CD14-positive monocyte (primary cell): ENCODE measurements around the gene AGAP1. TPM values are rescaled to one million over a fixed set of nuclear protein-coding genes. Genes with fewer than 3 reads are reported as not detected.
"Not testable (repeated sequence)": the region's sequence is repeated elsewhere in the genome, so short reads cannot be mapped to it uniquely, and the experiment has no call there.

Experiments used
- DNase-seq, 3 donors: peaks; one replicate each; pipeline ENCODE4 v3.0.0-alpha.2; 2011 to 2022
- H2AFZ ChIP-seq: 2 replicates; pipeline ENCODE4 v1.6.0; 2012; ENCODE audit warnings: mild to moderate bottlenecking, low read depth, low read length, inconsistent platforms; ENCODE audit not compliant: insufficient read depth, poor library complexity, severe bottlenecking
- H3K27ac ChIP-seq, 2 donors: 1 replicate in 1 of 2; 2 replicates in 1 of 2; pipeline ENCODE4 v1.5.1; 2012 to 2013; ENCODE audit warnings: low read length in 2 of 2, control low read depth in 1 of 2, inconsistent platforms in 1 of 2, low read depth in 1 of 2, mild to moderate bottlenecking in 1 of 2
- H3K27me3 ChIP-seq, 2 donors: one replicate each; pipeline versions ENCODE4 v1.6.0 to v1.6.1; 2011 to 2013; ENCODE audit warnings: low read length in 2 of 2; ENCODE audit not compliant: control insufficient read depth in 2 of 2, insufficient read depth in 2 of 2
- H3K36me3 ChIP-seq, 2 donors: replicated peaks in 1 of 2; 1 replicate in 1 of 2; 2 replicates in 1 of 2; pipeline versions ENCODE4 v1.5.1 to v1.6.1; 2012 to 2013; ENCODE audit warnings: low read length in 2 of 2, control low read depth in 1 of 2, inconsistent platforms in 1 of 2, mild to moderate bottlenecking in 1 of 2; ENCODE audit not compliant: insufficient read depth in 2 of 2, control insufficient read depth in 1 of 2
- H3K4me1 ChIP-seq, 2 donors: 1 replicate in 1 of 2; 2 replicates in 1 of 2; pipeline versions ENCODE4 v1.5.1 to v1.6.1; 2012 to 2013; ENCODE audit warnings: low read length in 2 of 2, control low read depth in 1 of 2, inconsistent platforms in 1 of 2, mild to moderate bottlenecking in 1 of 2, moderate library complexity in 1 of 2; ENCODE audit not compliant: insufficient read depth in 2 of 2, control insufficient read depth in 1 of 2
- H3K4me2 ChIP-seq: replicated peaks from 2 replicates; pipeline ENCODE3; 2012; ENCODE audit warnings: low read length, moderate library complexity, mild to moderate bottlenecking; ENCODE audit not compliant: poor library complexity, severe bottlenecking; ENCODE audit errors: extremely low read depth
- H3K4me3 ChIP-seq, 3 experiments: fragments of 200-600 bp in 1 of 3; sonication (generic) in 1 of 3; replicated peaks in 1 of 3; 1 replicate in 2 of 3; 2 replicates in 1 of 3; pipeline ENCODE4 v1.5.1; 2011 to 2013; ENCODE audit warnings: low read length in 3 of 3, mild to moderate bottlenecking in 3 of 3, control low read depth in 2 of 3, low read depth in 2 of 3, inconsistent platforms in 1 of 3, moderate library complexity in 1 of 3
- H3K79me2 ChIP-seq: 2 replicates; pipeline ENCODE4 v1.6.0; 2012; ENCODE audit warnings: mild to moderate bottlenecking, control low read depth, inconsistent platforms, low read length, moderate library complexity; ENCODE audit not compliant: insufficient read depth
- H3K9ac ChIP-seq: 2 replicates; pipeline ENCODE4 v1.6.0; 2017; ENCODE audit warnings: low read length, mild to moderate bottlenecking; ENCODE audit not compliant: insufficient read depth, poor library complexity, severe bottlenecking
- H3K9me3 ChIP-seq, 2 donors: replicated peaks in 1 of 2; 1 replicate in 1 of 2; 2 replicates in 1 of 2; pipeline versions ENCODE4 v1.5.1 to v1.6.1; 2012 to 2013; ENCODE audit warnings: low read length in 2 of 2, control low read depth in 1 of 2; ENCODE audit not compliant: control insufficient read depth in 1 of 2, insufficient read depth in 1 of 2
- H4K20me1 ChIP-seq: 2 replicates; pipeline ENCODE4 v1.6.0; 2012; ENCODE audit warnings: mild to moderate bottlenecking, low read length, control low read depth, moderate library complexity; ENCODE audit not compliant: insufficient read depth
- H3K27ac Mint-ChIP-seq, 7 donors: one replicate each; pipeline ENCODE4 v1.8.0; 2020; ENCODE audit warnings: mild to moderate bottlenecking in 7 of 7, mixed read lengths in 7 of 7, moderate library complexity in 6 of 7, inconsistent platforms in 2 of 7
- H3K27me3 Mint-ChIP-seq, 3 donors: one replicate each; pipeline ENCODE4 v1.8.0; 2021 to 2022; ENCODE audit warnings: low read depth in 3 of 3, mild to moderate bottlenecking in 3 of 3, mixed read lengths in 3 of 3, moderate library complexity in 3 of 3, inconsistent platforms in 1 of 3
- H3K36me3 Mint-ChIP-seq, 2 donors: one replicate each; pipeline ENCODE4 v1.8.0; 2020; ENCODE audit warnings: mixed read lengths in 2 of 2, inconsistent platforms in 1 of 2, mild to moderate bottlenecking in 1 of 2
- H3K4me1 Mint-ChIP-seq: one replicate; pipeline ENCODE4 v1.8.0; 2020; ENCODE audit warnings: mild to moderate bottlenecking, mixed read lengths
- H3K4me3 Mint-ChIP-seq, 2 donors: one replicate each; pipeline ENCODE4 v1.8.0; 2020; ENCODE audit warnings: mild to moderate bottlenecking in 2 of 2, mixed read lengths in 2 of 2, moderate library complexity in 1 of 2
- H3K9me3 Mint-ChIP-seq, 7 donors: one replicate each; pipeline ENCODE4 v1.8.0; 2020 to 2022; ENCODE audit warnings: mixed read lengths in 7 of 7, mild to moderate bottlenecking in 6 of 7, moderate library complexity in 6 of 7, inconsistent platforms in 2 of 7
- WGBS: methylation state at CpG from one replicate; pipeline ENCODE4 v1.1.5; 2013; ENCODE audit warnings: missing lambda C conversion rate; ENCODE audit not compliant: insufficient coverage; 5-methylcytosine and 5-hydroxymethylcytosine counted together
- intact Hi-C, 2 donors: fragments of 100-400 bp; cut with micrococcal nuclease; formaldehyde crosslinking; loops; one replicate each; pipeline versions ENCODE4 v1.15.0 to v1.15.1; 2023
- polyA plus RNA-seq, 3 donors: library from polyadenylated mRNA; depleted of rRNA in 1 of 3; unstranded in 2 of 3; stranded (reverse) in 1 of 3; fragments of 300-500 nt in 2 of 3; fragments of >200 nt in 1 of 3; fragmentation: Illumina TruSeq in 2 of 3; gene quantifications; 1 replicate in 2 of 3; 2 replicates in 1 of 3; pipeline ENCODE4 v1.2.3, GENCODE V29; 2012 to 2021
- TF ChIP-seq, protein P1 (sequence below): fragments of 200-600 bp; IDR thresholded peaks from one replicate; pipeline ENCODE4 v1.8.0; 2022; ENCODE audit warnings: antibody characterized with exemption, mild to moderate bottlenecking

AGAP1 gene
- polyA plus RNA-seq, 3 donors: 0.12 TPM; not detected in 2

DNA sequence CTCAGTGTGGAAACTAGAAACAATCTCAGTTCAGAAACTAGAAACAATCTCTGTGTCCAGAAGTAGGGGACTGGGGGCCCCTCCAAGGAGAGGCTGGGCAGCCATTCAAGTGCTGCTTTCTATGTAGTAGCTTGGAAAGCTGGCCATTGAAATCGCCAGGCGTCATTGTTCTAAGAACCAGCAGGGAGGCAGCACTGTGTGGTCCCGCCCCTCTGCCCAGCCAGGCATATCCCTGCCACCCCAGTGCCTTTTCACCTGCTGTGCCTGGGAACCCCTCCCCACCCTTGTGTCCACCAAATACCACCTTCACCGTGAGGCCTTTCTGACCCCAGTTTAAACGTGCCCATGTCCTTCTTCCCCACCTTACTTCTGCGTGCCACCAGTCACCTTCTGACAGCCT lies 452.7 kb downstream of the AGAP1 start:
- H3K27ac ChIP-seq: no peak overlapping the region
- no peaks in the 10 kb centered on the region for H3K36me3 ChIP-seq
- H3K4me3 ChIP-seq: no peak overlapping the region
- H2AFZ ChIP-seq: no peak overlapping the region
- no peak for DNase-seq
- H3K9ac ChIP-seq: no peak overlapping the region
- H3K79me2 ChIP-seq: no peaks in the 10 kb centered on the region
- no peak overlapping the region for H3K27ac Mint-ChIP-seq
- H3K27me3 Mint-ChIP-seq: peaks cover 3 to 5% (median 5%) of the 10 kb centered on the region in 3 donors
- intact Hi-C loops: no loop called here
- 90% methylated on average over 2 of the region's 6 CpGs for WGBS
- no peaks in the 10 kb centered on the region for H3K4me1 Mint-ChIP-seq
- peaks cover 0 to 2% (median 0%) of the 10 kb centered on the region in 7 donors for H3K9me3 Mint-ChIP-seq
- H3K27me3 ChIP-seq: no peaks in the 10 kb centered on the region
- TF ChIP-seq, protein P1, sequence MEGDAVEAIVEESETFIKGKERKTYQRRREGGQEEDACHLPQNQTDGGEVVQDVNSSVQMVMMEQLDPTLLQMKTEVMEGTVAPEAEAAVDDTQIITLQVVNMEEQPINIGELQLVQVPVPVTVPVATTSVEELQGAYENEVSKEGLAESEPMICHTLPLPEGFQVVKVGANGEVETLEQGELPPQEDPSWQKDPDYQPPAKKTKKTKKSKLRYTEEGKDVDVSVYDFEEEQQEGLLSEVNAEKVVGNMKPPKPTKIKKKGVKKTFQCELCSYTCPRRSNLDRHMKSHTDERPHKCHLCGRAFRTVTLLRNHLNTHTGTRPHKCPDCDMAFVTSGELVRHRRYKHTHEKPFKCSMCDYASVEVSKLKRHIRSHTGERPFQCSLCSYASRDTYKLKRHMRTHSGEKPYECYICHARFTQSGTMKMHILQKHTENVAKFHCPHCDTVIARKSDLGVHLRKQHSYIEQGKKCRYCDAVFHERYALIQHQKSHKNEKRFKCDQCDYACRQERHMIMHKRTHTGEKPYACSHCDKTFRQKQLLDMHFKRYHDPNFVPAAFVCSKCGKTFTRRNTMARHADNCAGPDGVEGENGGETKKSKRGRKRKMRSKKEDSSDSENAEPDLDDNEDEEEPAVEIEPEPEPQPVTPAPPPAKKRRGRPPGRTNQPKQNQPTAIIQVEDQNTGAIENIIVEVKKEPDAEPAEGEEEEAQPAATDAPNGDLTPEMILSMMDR: no peak
- H3K4me3 Mint-ChIP-seq: no peak overlapping the region
- H3K4me1 ChIP-seq: no peaks in the 10 kb centered on the region
- H3K36me3 Mint-ChIP-seq: no peaks in the 10 kb centered on the region
- no peaks in the 10 kb centered on the region for H4K20me1 ChIP-seq
- H3K4me2 ChIP-seq: no peak overlapping the region
- H3K9me3 ChIP-seq: no peaks in the 10 kb centered on the region

DNA sequence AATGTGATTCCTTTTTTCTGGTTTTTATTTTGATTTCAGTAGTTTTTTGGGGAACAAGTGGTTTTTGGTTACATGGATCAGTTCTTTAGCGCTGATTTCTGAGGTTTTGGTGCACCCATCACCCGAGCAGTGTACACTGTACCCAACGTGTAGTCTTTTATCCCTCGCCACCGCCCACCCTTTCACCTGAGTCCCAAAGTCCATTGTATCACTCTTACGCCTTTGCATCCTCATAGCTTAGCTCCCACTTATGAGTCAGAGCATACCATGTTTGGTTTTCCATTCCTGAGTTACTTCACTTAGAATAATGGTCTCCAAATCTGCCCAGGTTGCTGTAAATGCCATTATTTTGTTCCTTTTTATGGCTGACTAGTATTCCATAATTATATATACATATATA lies 453.2 kb downstream of the AGAP1 start:
- H3K36me3 Mint-ChIP-seq, H3K36me3 ChIP-seq, H3K4me1 Mint-ChIP-seq, H3K27me3 ChIP-seq, H3K27ac Mint-ChIP-seq, DNase-seq, H3K27me3 Mint-ChIP-seq, H3K79me2 ChIP-seq, H4K20me1 ChIP-seq, intact Hi-C loops, H3K4me2 ChIP-seq, H3K4me3 Mint-ChIP-seq, H2AFZ ChIP-seq, H3K4me3 ChIP-seq, H3K9ac ChIP-seq, H3K4me1 ChIP-seq, H3K9me3 ChIP-seq, H3K27ac ChIP-seq, H3K9me3 Mint-ChIP-seq: not testable (repeated sequence)
- WGBS: 68% methylated on average over 6 of the region's 6 CpGs
